ENCODE data around the gene KRTAP5-9.

KRTAP5-9 gene

GRCh38 chr11:71548120-71548519 is at the start of gene KRTAP5-9:
TSS of gene KRTAP5-9 (plus strand) at chr11:71548420. CDS start at chr11:71548658, 238 bp downstream.
- no peak for TF ChIP-seq CTCF (IDR thresholded peaks at IDR 0.05; ENCODE audit: borderline replicate concordance, insufficient read depth, low read depth, low read length)
- no peak within 1 kb of the TSS for H3K4me3 ChIP-seq (ENCODE audit: low read depth, low read length)

- no peak overlapping the region for H3K4me3 ChIP-seq (ENCODE audit: low read depth, low read length)
- TF ChIP-seq CTCF (IDR thresholded peaks at IDR 0.05; ENCODE audit: borderline replicate concordance, insufficient read depth, low read depth, low read length), result no peak
These were observed 49.1 kb upstream of the KRTAP5-9 start for GRCh38 chr11:71499125-71499524.

GRCh38 chr11:71499546-71499945 is 48.7 kb upstream of the KRTAP5-9 start:
- H3K4me3 ChIP-seq (ENCODE audit: low read depth, low read length), result no peak overlapping the region
- no peak for TF ChIP-seq CTCF (IDR thresholded peaks at IDR 0.05; ENCODE audit: borderline replicate concordance, insufficient read depth, low read depth, low read length)

GRCh38 chr11:71500601-71501021 is 47.6 kb upstream of the KRTAP5-9 start:
- TF ChIP-seq CTCF (IDR thresholded peaks at IDR 0.05; ENCODE audit: borderline replicate concordance, insufficient read depth, low read depth, low read length), result no peak
- no peak overlapping the region for H3K4me3 ChIP-seq (ENCODE audit: low read depth, low read length)

GRCh38 chr11:71501071-71501985 is 46.9 kb upstream of the KRTAP5-9 start:
- TF ChIP-seq CTCF (IDR thresholded peaks at IDR 0.05; ENCODE audit: borderline replicate concordance, insufficient read depth, low read depth, low read length), result no peak
- no peak overlapping the region for H3K4me3 ChIP-seq (ENCODE audit: low read depth, low read length)

- H3K4me3 ChIP-seq (ENCODE audit: low read depth, low read length), result no peak overlapping the region
- no peak for TF ChIP-seq CTCF (IDR thresholded peaks at IDR 0.05; ENCODE audit: borderline replicate concordance, insufficient read depth, low read depth, low read length)
These were observed 46.2 kb upstream of the KRTAP5-9 start for GRCh38 chr11:71502026-71502425.
